ENCODE measurements around the gene GPR137. TPM values are rescaled to one million over a fixed set of nuclear protein-coding genes. Genes with fewer than 3 reads are reported as not detected.

GPR137 gene
- polyA plus RNA-seq, 3 donors = 7.8 to 21.0 (median 9.3) TPM

DNA sequence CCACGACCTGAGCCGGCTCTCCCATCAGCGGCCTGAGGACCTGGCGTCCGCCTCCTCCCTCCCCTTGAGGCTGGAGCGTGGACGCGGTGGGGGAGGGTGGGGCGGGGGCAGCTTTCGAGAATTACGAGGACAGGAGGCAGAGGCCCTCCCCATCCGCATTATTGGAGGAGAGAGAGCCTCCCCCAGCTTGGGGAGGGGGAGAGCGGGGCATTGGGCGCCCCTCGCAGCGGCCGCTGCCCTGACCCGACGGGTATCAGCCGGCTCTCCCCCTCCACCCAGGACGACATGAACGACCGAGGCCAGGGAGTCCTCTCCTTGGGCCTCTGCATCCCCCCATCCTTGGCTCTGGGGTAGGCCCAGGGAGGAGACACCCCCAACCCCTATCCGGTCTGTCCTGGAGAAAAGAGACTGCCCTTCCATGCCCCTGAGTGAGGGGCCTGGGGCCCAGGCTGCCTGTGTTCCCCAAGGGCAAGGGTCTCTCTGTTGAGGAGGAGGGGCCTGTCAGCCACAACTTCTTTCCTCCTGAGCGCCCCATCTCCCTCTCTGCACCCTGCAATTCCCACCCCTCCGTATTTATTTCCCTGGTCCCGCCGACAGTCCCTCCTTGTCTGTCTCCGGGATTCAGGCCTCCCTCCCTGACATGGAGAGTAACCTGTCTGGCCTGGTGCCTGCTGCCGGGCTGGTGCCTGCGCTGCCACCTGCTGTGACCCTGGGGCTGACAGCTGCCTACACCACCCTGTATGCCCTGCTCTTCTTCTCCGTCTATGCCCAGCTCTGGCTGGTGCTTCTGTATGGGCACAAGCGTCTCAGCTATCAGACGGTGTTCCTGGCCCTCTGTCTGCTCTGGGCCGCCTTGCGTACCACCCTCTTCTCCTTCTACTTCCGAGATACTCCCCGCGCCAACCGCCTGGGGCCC is 495 bp downstream of the GPR137 start:
- intact Hi-C loops (cut with micrococcal nuclease) = loop anchor here in 1 of 2 donors (2.0 to 5.0 kb wide), 3 partner anchors 15 to 34 kb away; partner anchors contain the start of genes CATSPERZ and PLCB3
- peak overlapping the region; percentile 65 to 66 for H3K4me3 Mint-ChIP-seq
- TF ChIP-seq, protein P1, sequence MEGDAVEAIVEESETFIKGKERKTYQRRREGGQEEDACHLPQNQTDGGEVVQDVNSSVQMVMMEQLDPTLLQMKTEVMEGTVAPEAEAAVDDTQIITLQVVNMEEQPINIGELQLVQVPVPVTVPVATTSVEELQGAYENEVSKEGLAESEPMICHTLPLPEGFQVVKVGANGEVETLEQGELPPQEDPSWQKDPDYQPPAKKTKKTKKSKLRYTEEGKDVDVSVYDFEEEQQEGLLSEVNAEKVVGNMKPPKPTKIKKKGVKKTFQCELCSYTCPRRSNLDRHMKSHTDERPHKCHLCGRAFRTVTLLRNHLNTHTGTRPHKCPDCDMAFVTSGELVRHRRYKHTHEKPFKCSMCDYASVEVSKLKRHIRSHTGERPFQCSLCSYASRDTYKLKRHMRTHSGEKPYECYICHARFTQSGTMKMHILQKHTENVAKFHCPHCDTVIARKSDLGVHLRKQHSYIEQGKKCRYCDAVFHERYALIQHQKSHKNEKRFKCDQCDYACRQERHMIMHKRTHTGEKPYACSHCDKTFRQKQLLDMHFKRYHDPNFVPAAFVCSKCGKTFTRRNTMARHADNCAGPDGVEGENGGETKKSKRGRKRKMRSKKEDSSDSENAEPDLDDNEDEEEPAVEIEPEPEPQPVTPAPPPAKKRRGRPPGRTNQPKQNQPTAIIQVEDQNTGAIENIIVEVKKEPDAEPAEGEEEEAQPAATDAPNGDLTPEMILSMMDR (IDR thresholded peaks at IDR 0.05) = no peak
- H3K27me3 ChIP-seq (ENCODE audit: control insufficient read depth in 2 of 2, insufficient read depth in 2 of 2, low read length in 2 of 2) = peaks cover 10 to 14% of the 10 kb centered on the region in 2 donors
- DNase-seq = no peak
- H4K20me1 ChIP-seq (ENCODE audit: insufficient read depth, low read length) = no peaks in the 10 kb centered on the region
- H3K4me1 ChIP-seq (ENCODE audit: control insufficient read depth in 1 of 2, insufficient read depth in 2 of 2, low read length in 2 of 2) = peaks cover 20 to 24% of the 10 kb centered on the region in 2 donors
- H2AFZ ChIP-seq (ENCODE audit: insufficient read depth, low read depth, low read length, poor library complexity, severe bottlenecking) = peak overlapping the region; percentile 84
- peak overlapping the region in 1 of 2 donors; percentile 91 for H3K27ac ChIP-seq (ENCODE audit: low read depth in 1 of 2, low read length in 2 of 2)
- H3K4me1 Mint-ChIP-seq = peaks cover 23% of the 10 kb centered on the region
- peak overlapping the region; percentile 81 for H3K4me2 ChIP-seq (replicated peaks; ENCODE audit: extremely low read depth, low read length, poor library complexity, severe bottlenecking)
- peaks cover 0 to 3% (median 2%) of the 10 kb centered on the region in 7 donors for H3K9me3 Mint-ChIP-seq
- peaks cover 18 to 29% (median 19%) of the 10 kb centered on the region in 3 donors for H3K27me3 Mint-ChIP-seq (ENCODE audit: low read depth in 3 of 3)
- H3K27ac Mint-ChIP-seq = peak overlapping the region in 3 of 7 donors; percentile 25 to 54 (median 36)
- 51% methylated on average over 21 of the region's 40 CpGs for WGBS (ENCODE audit: insufficient coverage)
- peaks cover 14 to 19% of the 10 kb centered on the region in 2 donors for H3K36me3 Mint-ChIP-seq
- H3K9ac ChIP-seq (ENCODE audit: insufficient read depth, low read length, poor library complexity, severe bottlenecking) = peak overlapping the region; percentile 79
- H3K4me3 ChIP-seq (replicated peaks in 1 of 3; ENCODE audit: low read depth in 2 of 3, low read length in 3 of 3) = peak overlapping the region; percentile 32 to 98 (median 81)
- peaks cover 2 to 5% of the 10 kb centered on the region in 2 donors for H3K9me3 ChIP-seq (replicated peaks in 1 of 2; ENCODE audit: control insufficient read depth in 1 of 2, insufficient read depth in 1 of 2, low read length in 2 of 2)
- H3K79me2 ChIP-seq (ENCODE audit: insufficient read depth, low read length) = peaks cover 5% of the 10 kb centered on the region
- H3K36me3 ChIP-seq (replicated peaks in 1 of 2; ENCODE audit: control insufficient read depth in 1 of 2, insufficient read depth in 2 of 2, low read length in 2 of 2) = no peaks in the 10 kb centered on the region

DNA sequence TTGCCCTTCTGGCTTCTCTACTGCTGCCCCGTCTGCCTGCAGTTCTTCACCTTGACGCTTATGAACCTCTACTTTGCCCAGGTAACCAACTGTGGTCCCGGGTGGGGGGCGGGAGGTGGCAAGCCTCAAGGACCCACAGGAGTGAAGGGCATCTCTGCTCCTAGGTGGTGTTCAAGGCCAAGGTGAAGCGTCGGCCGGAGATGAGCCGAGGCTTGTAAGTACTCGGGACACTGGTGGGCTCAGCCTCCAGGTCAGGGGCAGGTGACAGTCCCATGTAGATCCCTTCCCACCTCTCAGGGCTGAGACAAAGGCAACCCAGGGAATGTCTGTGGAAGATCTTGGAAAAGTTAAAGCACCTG is 1.1 kb downstream of the GPR137 start:
- no peak for DNase-seq
- H3K36me3 Mint-ChIP-seq = peaks cover 9 to 16% of the 10 kb centered on the region in 2 donors
- 92% methylated on average over 5 of the region's 9 CpGs for WGBS (ENCODE audit: insufficient coverage)
- Histone ChIP-seq H3K9ac (ENCODE audit: insufficient read depth, low read length, poor library complexity, severe bottlenecking) (no peak overlapping the region), H3K27ac (ENCODE audit: low read depth in 1 of 2, low read length in 2 of 2) (no peak overlapping the region), H3K36me3 (replicated peaks in 1 of 2; ENCODE audit: control insufficient read depth in 1 of 2, insufficient read depth in 2 of 2, low read length in 2 of 2) (no peaks in the 10 kb centered on the region), H3K4me2 (replicated peaks; ENCODE audit: extremely low read depth, low read length, poor library complexity, severe bottlenecking) (peak overlapping the region; percentile 81), H2AFZ (ENCODE audit: insufficient read depth, low read depth, low read length, poor library complexity, severe bottlenecking) (no peak overlapping the region), H4K20me1 (ENCODE audit: insufficient read depth, low read length) (no peaks in the 10 kb centered on the region), H3K27me3 (ENCODE audit: control insufficient read depth in 2 of 2, insufficient read depth in 2 of 2, low read length in 2 of 2) (peaks cover 12 to 16% of the 10 kb centered on the region in 2 donors), H3K4me3 (replicated peaks in 1 of 3; ENCODE audit: low read depth in 2 of 3, low read length in 3 of 3) (no peak overlapping the region), H3K79me2 (ENCODE audit: insufficient read depth, low read length) (peaks cover 5% of the 10 kb centered on the region), H3K4me1 (ENCODE audit: control insufficient read depth in 1 of 2, insufficient read depth in 2 of 2, low read length in 2 of 2) (peaks cover 20 to 29% of the 10 kb centered on the region in 2 donors), H3K9me3 (replicated peaks in 1 of 2; ENCODE audit: control insufficient read depth in 1 of 2, insufficient read depth in 1 of 2, low read length in 2 of 2) (peaks cover 4 to 5% of the 10 kb centered on the region in 2 donors)
- peaks cover 19 to 31% (median 20%) of the 10 kb centered on the region in 3 donors for H3K27me3 Mint-ChIP-seq (ENCODE audit: low read depth in 3 of 3)
- peak overlapping the region; percentile 65 to 66 for H3K4me3 Mint-ChIP-seq
- H3K4me1 Mint-ChIP-seq = peaks cover 22% of the 10 kb centered on the region
- peak overlapping the region in 2 of 7 donors; percentile 4 to 54 for H3K27ac Mint-ChIP-seq
- TF ChIP-seq, protein P1 (IDR thresholded peaks at IDR 0.05) = no peak
- intact Hi-C loops (cut with micrococcal nuclease) = loop anchor here in 1 of 2 donors (5.0 kb wide), 1 partner anchor 34 kb away; the partner anchor contains the start of gene PLCB3
- H3K9me3 Mint-ChIP-seq = peaks cover 0 to 3% (median 2%) of the 10 kb centered on the region in 7 donors
